OCI-LY7 (cell line): ENCODE data around the gene ANGPTL8. TPM values are rescaled to one million over a fixed set of nuclear protein-coding genes. Genes with fewer than 3 reads are reported as not detected.

ENCODE experiments used
- BruUV-seq: library from RNA; stranded (reverse); fragments of 400-500 nt; replicated peaks from 2 replicates; lab custom pipeline; 2021; lab: Mats Ljungman, UMichigan
- CTCF ChIA-PET: fragments of 300-600 bp; sonication (Branson Sonifier 250); formaldehyde crosslinking; loops from one replicate; lab custom pipeline; 2022; ENCODE audit warnings: antibody characterized with exemption; ENCODE audit not compliant: unreplicated experiment; lab: Charles Lee
- POLR2A ChIA-PET: fragments of 300-600 bp; sonication (Branson Sonifier 250); formaldehyde crosslinking; loops from one replicate; lab custom pipeline; 2022; ENCODE audit warnings: antibody characterized with exemption; lab: Charles Lee
- DNase-seq: peaks from one replicate; pipeline ENCODE4 v3.0.0-alpha.2; 2015; ENCODE audit warnings: low spot score
- H2AFZ ChIP-seq: fragments of 200-600 bp; sonication (generic), shearing (Covaris generic); 2 replicates; pipeline ENCODE4 v1.6.1; 2014; ENCODE audit warnings: mild to moderate bottlenecking, antibody characterized with exemption, low read length, moderate library complexity
- H3K27ac ChIP-seq: fragments of 200-600 bp; sonication (generic); 2 replicates; pipeline ENCODE4 v1.5.1; 2014; ENCODE audit warnings: mixed run types, low read depth, mild to moderate bottlenecking, moderate library complexity, low read length, inconsistent platforms; ENCODE audit not compliant: poor library complexity, severe bottlenecking
- H3K36me3 ChIP-seq: fragments of 200-600 bp; sonication (generic); 2 replicates; pipeline ENCODE4 v1.6.1; 2014; ENCODE audit warnings: mild to moderate bottlenecking, antibody characterized with exemption, low read length, moderate library complexity, mixed read lengths; ENCODE audit not compliant: insufficient read depth
- H3K4me1 ChIP-seq: fragments of 200-600 bp; sonication (generic); 2 replicates; pipeline ENCODE4 v1.5.1; 2014; ENCODE audit warnings: mild to moderate bottlenecking, low read length; ENCODE audit not compliant: insufficient read depth, poor library complexity, severe bottlenecking
- H3K4me2 ChIP-seq: fragments of 200-600 bp; sonication (generic); 2 replicates; pipeline ENCODE4 v1.6.1; 2014; ENCODE audit warnings: mild to moderate bottlenecking, low read length
- H3K4me3 ChIP-seq: fragments of 200-600 bp; sonication (generic); 2 replicates; pipeline ENCODE4 v1.5.1; 2014; ENCODE audit warnings: mild to moderate bottlenecking, low read depth, low read length; ENCODE audit not compliant: poor library complexity, severe bottlenecking
- H3K79me2 ChIP-seq: fragments of 200-600 bp; sonication (generic); 2 replicates; pipeline ENCODE4 v1.6.1; 2016; ENCODE audit warnings: low read depth, mild to moderate bottlenecking, low read length, moderate library complexity, mixed read lengths; ENCODE audit not compliant: insufficient read depth
- H3K9me2 ChIP-seq: fragments of 200-600 bp; sonication (generic); 2 replicates; pipeline ENCODE4 v1.6.1; 2016; ENCODE audit warnings: mild to moderate bottlenecking, low read length, mixed read lengths; ENCODE audit not compliant: insufficient read depth
- H3K9me3 ChIP-seq: fragments of 200-600 bp; sonication (generic); 2 replicates; pipeline ENCODE4 v1.6.1; 2014; ENCODE audit warnings: mild to moderate bottlenecking, mixed run types, low read length, mixed read lengths
- H4K20me1 ChIP-seq: fragments of 200-600 bp; sonication (generic); 2 replicates; pipeline ENCODE4 v1.6.1; 2014; ENCODE audit warnings: mild to moderate bottlenecking, antibody characterized with exemption, low read length, moderate library complexity, mixed read lengths; ENCODE audit not compliant: insufficient read depth
- CTCF ChIP-seq: fragments of 200-600 bp; sonication (generic); conservative IDR thresholded peaks from 2 replicates; pipeline ENCODE4 v1.5.1; 2014; ENCODE audit warnings: mild to moderate bottlenecking, antibody characterized with exemption, low read length, moderate library complexity, mixed read lengths
- EZH2phosphoT487 ChIP-seq: fragments of 200-600 bp; sonication (generic); IDR thresholded peaks from 2 replicates; pipeline ENCODE4 v1.6.1; 2018; ENCODE audit warnings: low read depth, borderline replicate concordance, mild to moderate bottlenecking, mixed run types, antibody characterized with exemption, low read length, moderate library complexity, mixed read lengths
- intact Hi-C: fragments of 100-400 bp; cut with micrococcal nuclease; formaldehyde crosslinking; loops from one replicate; pipeline ENCODE4 v1.10.0; 2022; ENCODE audit not compliant: unreplicated experiment
- total RNA-seq, 2 experiments: library from RNA; depleted of rRNA in 1 of 2; stranded (reverse); fragments of >200 nt in 1 of 2; shearing (Covaris generic) in 1 of 2; gene quantifications; 2 replicates each; pipeline ENCODE4 v1.2.3, GENCODE V29; 2014 to 2022

Gene ANGPTL8
- total RNA-seq, 2 experiments from 2014 or later: not detected

- Histone ChIP-seq H3K4me2 (no peak overlapping the region), H3K9me2 (no peaks in the 10 kb centered on the region), H2AFZ (no peak overlapping the region), H3K9me3 (no peaks in the 10 kb centered on the region), H3K4me1 (peaks cover 47% of the 10 kb centered on the region), H4K20me1 (no peaks in the 10 kb centered on the region), H3K4me3 (no peak overlapping the region), H3K36me3 (peaks cover 6% of the 10 kb centered on the region), H3K27ac (no peak overlapping the region), H3K79me2 (peaks cover 18% of the 10 kb centered on the region)
- no peak for TF ChIP-seq CTCF
- POLR2A ChIA-PET: no interaction called here
- intact Hi-C loops: loop anchor here (5.0 kb wide), 2 partner anchors 163 to 263 kb away; no protein-coding TSS in a partner anchor
- BruUV-seq: no TSS peak
- CTCF ChIA-PET: no interaction called here
- DNase-seq: no peak
Observed at GRCh38 chr19:11200015-11200574, 39.3 kb upstream of the ANGPTL8 start.

GRCh38 chr19:11200931-11201330, 38.5 kb upstream of the ANGPTL8 start:
- no peak overlapping the region for H3K4me2 ChIP-seq
- BruUV-seq: no TSS peak
- no peaks in the 10 kb centered on the region for H4K20me1 ChIP-seq
- peaks cover 48% of the 10 kb centered on the region for H3K4me1 ChIP-seq
- no peak overlapping the region for H3K27ac ChIP-seq
- H3K4me3 ChIP-seq: no peak overlapping the region
- H3K79me2 ChIP-seq: peaks cover 10% of the 10 kb centered on the region
- ChIA-PET POLR2A (no interaction called here), CTCF (no interaction called here)
- no peaks in the 10 kb centered on the region for H3K9me3 ChIP-seq
- H3K9me2 ChIP-seq: no peaks in the 10 kb centered on the region
- TF ChIP-seq CTCF (no peak), EZH2phosphoT487 (no peak)
- no peak for DNase-seq
- no peak overlapping the region for H2AFZ ChIP-seq
- no peaks in the 10 kb centered on the region for H3K36me3 ChIP-seq
- intact Hi-C loops: loop anchor here (5.0 kb wide), 2 partner anchors 164 to 264 kb away; no protein-coding TSS in a partner anchor

- Histone ChIP-seq H3K79me2 (peaks cover 5% of the 10 kb centered on the region; the same call in 1 of the 2 replicates), H3K4me2 (no peak overlapping the region), H3K9me2 (no peaks in the 10 kb centered on the region), H3K27ac (no peak overlapping the region), H3K36me3 (no peaks in the 10 kb centered on the region), H3K4me1 (peaks cover 57% of the 10 kb centered on the region), H2AFZ (no peak overlapping the region), H3K9me3 (no peaks in the 10 kb centered on the region), H3K4me3 (no peak overlapping the region), H4K20me1 (no peaks in the 10 kb centered on the region)
- TF ChIP-seq EZH2phosphoT487: no peak
- POLR2A ChIA-PET: interaction anchor here (0.8 kb wide), 1 partner anchor 305 kb away, joined by 4 read pairs; no protein-coding TSS in a partner anchor
- no TSS peak for BruUV-seq
- CTCF ChIA-PET: no interaction called here
- DNase-seq: no peak
- intact Hi-C loops: loop anchor here (5.0 kb wide), 2 partner anchors 164 to 264 kb away; no protein-coding TSS in a partner anchor
Observed at GRCh38 chr19:11201791-11202190, 37.6 kb upstream of the ANGPTL8 start.
